ES-I3 (cell line): ENCODE data around the gene SMIM17.

Experiments used
- H3K36me3 ChIP-seq: 2 replicates; pipeline ENCODE4 v1.6.1; 2013; ENCODE audit warnings: mild to moderate bottlenecking, low read length, control low read depth, moderate library complexity; ENCODE audit not compliant: insufficient read depth
- H3K4me1 ChIP-seq: 2 replicates; pipeline ENCODE4 v1.6.1; 2013; ENCODE audit warnings: mild to moderate bottlenecking, control low read depth, low read length; ENCODE audit not compliant: insufficient read depth
- H3K9ac ChIP-seq: 2 replicates; pipeline ENCODE4 v1.6.1; 2013; ENCODE audit warnings: low read depth, mild to moderate bottlenecking, low read length, moderate library complexity
- H3K9me3 ChIP-seq: 2 replicates; pipeline ENCODE4 v1.6.1; 2013; ENCODE audit warnings: mild to moderate bottlenecking, low read length, moderate library complexity; ENCODE audit not compliant: control insufficient read depth, insufficient read depth

Gene SMIM17

DNA sequence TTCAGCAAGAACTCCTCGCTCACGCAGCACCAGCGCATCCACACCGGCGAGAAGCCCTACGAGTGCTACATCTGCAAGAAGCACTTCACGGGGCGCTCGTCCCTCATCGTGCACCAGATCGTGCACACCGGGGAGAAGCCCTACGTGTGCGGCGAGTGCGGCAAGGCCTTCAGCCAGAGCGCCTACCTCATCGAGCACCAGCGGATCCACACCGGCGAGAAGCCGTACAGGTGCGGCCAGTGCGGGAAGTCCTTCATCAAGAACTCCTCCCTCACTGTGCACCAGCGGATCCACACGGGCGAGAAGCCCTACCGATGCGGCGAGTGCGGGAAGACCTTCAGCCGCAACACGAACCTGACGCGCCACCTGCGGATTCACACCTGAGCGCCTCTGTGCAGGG is 20.6 kb upstream of the SMIM17 start:
- H3K4me1 ChIP-seq: no peaks in the 10 kb centered on the region
- peaks cover 3% of the 10 kb centered on the region; the same call in 1 of the 2 replicates for H3K36me3 ChIP-seq
- no peaks in the 10 kb centered on the region for H3K9me3 ChIP-seq
- no peak overlapping the region for H3K9ac ChIP-seq

- H3K9ac ChIP-seq: no peak overlapping the region
- no peaks in the 10 kb centered on the region for H3K9me3 ChIP-seq
- no peaks in the 10 kb centered on the region for H3K36me3 ChIP-seq
- H3K4me1 ChIP-seq: no peaks in the 10 kb centered on the region
Measured at GRCh38 chr19:56623006-56623405, 20.0 kb upstream of the SMIM17 start.

DNA sequence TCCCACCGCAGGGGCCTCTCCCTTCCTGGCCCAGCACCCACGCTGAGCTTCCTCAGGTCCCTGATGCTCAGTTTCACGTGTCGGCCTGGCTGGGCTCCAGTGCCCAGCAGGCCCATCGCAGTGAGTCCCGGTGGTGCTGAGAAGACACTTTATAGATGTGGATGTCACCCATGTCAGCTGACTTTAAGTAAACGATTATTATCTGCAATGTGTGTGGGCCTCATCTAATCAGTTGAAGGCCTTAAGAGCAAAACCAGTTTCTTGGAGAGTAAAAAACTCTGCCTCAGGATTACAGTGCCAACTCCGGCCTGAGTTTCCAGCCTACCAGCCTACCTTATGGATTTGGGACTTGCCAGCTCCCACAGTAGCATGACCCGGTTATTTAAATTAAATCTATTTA is 17.3 kb upstream of the SMIM17 start:
- H3K9me3 ChIP-seq: no peaks in the 10 kb centered on the region
- H3K36me3 ChIP-seq: no peaks in the 10 kb centered on the region
- H3K4me1 ChIP-seq: no peaks in the 10 kb centered on the region
- H3K9ac ChIP-seq: no peak overlapping the region

GRCh38 chr19:56633021-56633420 is 9.9 kb upstream of the SMIM17 start:
- Histone ChIP-seq H3K9me3 (no peaks in the 10 kb centered on the region), H3K4me1 (no peaks in the 10 kb centered on the region), H3K36me3 (no peaks in the 10 kb centered on the region), H3K9ac (no peak overlapping the region)

DNA sequence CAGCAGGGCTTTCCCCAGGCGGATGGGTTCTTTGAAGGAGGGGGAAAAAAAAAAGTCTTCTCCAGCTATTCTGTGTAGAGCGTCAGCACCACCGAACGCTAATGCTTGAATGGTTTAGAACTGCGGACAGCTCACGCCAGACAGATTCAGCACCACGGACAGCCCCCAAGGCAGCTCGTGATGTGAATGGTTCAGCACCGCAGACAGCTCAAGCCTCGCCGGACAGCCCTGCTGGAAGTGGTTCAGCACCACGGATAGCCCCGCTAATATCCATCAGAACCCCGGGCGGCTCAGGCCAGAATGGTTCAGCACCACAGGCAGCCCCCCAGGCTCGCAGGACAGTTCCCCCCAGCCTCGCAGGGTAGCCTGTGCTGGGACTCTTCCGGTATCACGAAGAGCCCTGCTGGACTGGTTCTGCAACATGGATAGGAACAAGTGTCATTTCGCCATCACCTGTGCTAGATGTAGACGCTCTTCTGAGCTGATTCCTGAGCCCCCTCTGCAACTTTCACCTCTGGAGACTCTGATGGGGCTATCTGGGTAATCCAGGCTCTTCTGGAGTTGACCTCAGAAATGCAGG is 4.9 kb upstream of the SMIM17 start:
- Histone ChIP-seq H3K9ac (no peak overlapping the region), H3K4me1 (no peaks in the 10 kb centered on the region), H3K9me3 (no peaks in the 10 kb centered on the region), H3K36me3 (no peaks in the 10 kb centered on the region)

DNA sequence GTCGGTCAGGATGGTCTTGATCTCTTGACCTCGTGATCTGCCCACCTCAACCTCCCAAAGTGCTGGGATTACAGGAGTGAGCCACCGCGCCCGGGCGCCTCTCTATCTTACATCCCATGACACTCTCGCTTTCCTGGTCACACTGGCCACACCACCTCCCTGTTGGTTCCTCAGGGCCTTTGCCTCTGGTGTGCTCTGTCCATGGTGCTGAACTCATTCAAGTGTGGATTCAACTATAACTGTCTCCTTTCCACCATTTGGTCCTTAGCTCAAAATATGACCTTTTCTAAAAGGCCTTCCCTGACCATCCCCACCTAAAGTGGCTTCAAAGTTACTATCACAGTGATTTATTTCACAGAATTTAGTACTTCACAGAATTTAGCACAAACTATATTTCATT is 3.7 kb upstream of the SMIM17 start:
- Histone ChIP-seq H3K9me3 (no peaks in the 10 kb centered on the region), H3K36me3 (no peaks in the 10 kb centered on the region), H3K9ac (no peak overlapping the region), H3K4me1 (no peaks in the 10 kb centered on the region)

- Histone ChIP-seq H3K36me3 (no peaks in the 10 kb centered on the region), H3K4me1 (no peaks in the 10 kb centered on the region), H3K9me3 (no peaks in the 10 kb centered on the region), H3K9ac (no peak overlapping the region)
Measured at GRCh38 chr19:56643460-56643955, 549 bp downstream of the SMIM17 start.

- H3K36me3 ChIP-seq: no peaks in the 10 kb centered on the region
- no peak overlapping the region for H3K9ac ChIP-seq
- no peaks in the 10 kb centered on the region for H3K9me3 ChIP-seq
- H3K4me1 ChIP-seq: no peaks in the 10 kb centered on the region
Measured at GRCh38 chr19:56654151-56654550, 11.2 kb downstream of the SMIM17 start.

- Histone ChIP-seq H3K9me3 (no peaks in the 10 kb centered on the region), H3K4me1 (no peaks in the 10 kb centered on the region), H3K36me3 (no peaks in the 10 kb centered on the region), H3K9ac (no peak overlapping the region)
Measured at GRCh38 chr19:56660381-56661107, 17.6 kb downstream of the SMIM17 start.

DNA sequence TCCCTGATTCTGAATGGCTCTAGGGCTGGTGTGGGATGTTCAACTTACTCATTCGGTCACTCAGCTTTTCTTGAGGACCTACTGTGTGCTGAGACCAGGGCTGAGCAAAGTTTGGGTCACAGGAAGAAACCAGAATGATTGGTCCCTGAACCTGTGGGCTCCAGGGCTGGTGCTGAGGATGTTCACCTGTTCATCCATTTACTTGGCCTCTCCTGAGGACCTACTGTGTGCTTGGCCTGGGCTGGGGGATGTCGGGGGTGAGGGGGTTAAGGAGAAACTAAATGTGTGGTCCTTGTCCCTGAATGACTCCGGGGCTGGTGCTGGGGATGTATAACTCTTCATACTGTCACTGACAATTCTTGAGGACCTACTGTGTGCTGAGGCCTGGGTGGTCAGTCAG is 18.3 kb downstream of the SMIM17 start:
- Histone ChIP-seq H3K9ac (no peak overlapping the region), H3K9me3 (no peaks in the 10 kb centered on the region), H3K36me3 (no peaks in the 10 kb centered on the region), H3K4me1 (no peaks in the 10 kb centered on the region)

GRCh38 chr19:56663931-56664500 is 21.1 kb downstream of the SMIM17 start:
- no peaks in the 10 kb centered on the region for H3K9me3 ChIP-seq
- H3K4me1 ChIP-seq: no peaks in the 10 kb centered on the region
- H3K9ac ChIP-seq: no peak overlapping the region
- no peaks in the 10 kb centered on the region for H3K36me3 ChIP-seq

GRCh38 chr19:56664511-56664910 is 21.6 kb downstream of the SMIM17 start:
- Histone ChIP-seq H3K36me3 (no peaks in the 10 kb centered on the region), H3K9me3 (no peaks in the 10 kb centered on the region), H3K9ac (no peak overlapping the region), H3K4me1 (no peaks in the 10 kb centered on the region)

DNA sequence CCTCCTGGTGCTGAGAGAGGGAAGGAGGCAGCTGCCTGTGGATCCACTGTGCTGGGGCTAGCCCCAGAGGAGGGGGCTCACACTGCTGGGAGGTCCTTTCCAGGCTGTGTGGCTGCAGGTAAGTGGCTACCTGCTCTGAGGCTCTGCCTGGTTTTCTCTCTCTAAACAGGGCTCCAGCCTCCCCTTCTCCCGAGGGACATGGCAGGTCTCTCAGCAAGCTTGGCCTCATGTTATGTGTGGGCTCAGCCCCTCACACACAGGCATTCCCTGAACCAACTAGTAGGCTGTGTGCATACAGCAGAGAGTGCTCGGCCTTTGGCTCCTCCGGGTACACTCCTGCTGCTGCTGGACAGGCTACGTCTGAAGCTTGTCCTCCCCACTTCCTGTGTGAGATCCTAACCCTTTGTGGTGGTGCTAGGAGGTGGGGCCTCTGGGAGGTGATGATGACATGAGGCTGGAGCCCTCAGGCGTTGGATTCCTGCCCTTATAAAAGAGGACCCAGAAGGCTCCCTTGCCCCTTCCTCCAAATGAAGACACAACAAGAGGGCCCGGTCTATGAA is 24.4 kb downstream of the SMIM17 start:
- no peaks in the 10 kb centered on the region for H3K9me3 ChIP-seq
- no peaks in the 10 kb centered on the region for H3K4me1 ChIP-seq
- H3K9ac ChIP-seq: no peak overlapping the region
- H3K36me3 ChIP-seq: no peaks in the 10 kb centered on the region

DNA sequence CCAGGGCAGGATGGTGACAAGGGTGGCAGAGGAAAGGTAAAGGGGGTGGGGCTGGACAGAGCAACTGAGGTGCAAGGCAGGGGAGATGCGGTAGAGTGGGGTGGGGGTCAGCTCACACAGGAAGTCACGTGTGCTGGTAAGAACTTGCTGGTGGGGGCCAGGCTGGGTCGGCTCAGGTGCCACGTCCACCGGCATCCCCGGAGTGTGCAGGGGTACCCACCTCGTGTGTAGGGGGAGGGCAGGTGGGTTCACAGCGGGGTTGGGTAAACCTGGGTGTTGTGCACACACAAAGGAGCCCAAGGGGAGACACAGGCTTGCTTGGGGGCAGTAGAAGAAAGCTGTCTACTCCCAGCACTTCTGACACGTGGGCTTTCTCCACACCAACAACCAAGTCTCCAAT is 25.7 kb downstream of the SMIM17 start:
- H3K9me3 ChIP-seq: no peaks in the 10 kb centered on the region
- H3K4me1 ChIP-seq: no peaks in the 10 kb centered on the region
- no peak overlapping the region for H3K9ac ChIP-seq
- no peaks in the 10 kb centered on the region for H3K36me3 ChIP-seq
